ENCODE measurements around the gene ZNF483. TPM values are rescaled to one million over a fixed set of nuclear protein-coding genes. Genes with fewer than 3 reads are reported as not detected.

ZNF483 gene
- total and polyA plus RNA-seq, 9 of the 15 experiments (the other 6 are each of a cell fraction or from before 2014, with no cell fraction given) = 0.04 to 1.0 (median 0.38) TPM

DNA sequence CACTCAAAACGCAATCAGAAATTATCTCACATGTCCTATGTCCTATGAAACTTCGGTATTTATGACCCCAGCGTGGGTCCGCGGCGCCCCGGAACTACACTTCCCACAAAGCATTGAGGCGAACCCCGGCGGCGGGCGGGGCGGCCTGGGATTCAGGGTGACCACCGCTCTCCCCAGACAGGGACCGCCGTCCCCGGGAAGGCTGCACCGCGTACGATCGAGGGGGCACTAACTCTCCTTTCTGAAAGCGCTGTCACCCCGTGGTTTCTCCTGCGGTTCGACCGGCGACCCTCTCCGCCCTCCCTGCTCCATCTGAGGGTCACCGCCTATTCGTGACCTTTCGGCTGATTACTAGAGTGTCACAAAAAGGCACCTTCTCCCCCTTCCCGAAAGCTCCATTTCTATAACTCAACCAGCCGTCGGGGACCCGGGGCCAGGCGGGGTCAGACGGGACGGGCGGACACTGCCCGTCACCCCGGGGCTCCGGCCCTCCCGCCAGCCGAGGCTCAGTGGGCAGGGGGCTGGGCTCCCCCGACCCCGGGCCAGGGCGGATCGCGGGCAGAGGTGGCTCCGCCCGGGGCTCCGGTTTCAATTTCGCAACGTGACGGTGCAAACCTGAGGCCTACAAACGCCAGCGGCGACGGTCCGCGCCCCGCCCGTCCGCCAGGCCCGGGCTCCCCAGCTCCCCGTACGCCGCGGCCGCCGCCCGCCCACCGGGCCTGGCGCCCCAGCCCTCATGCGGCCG is 42.1 kb upstream of the ZNF483 start (continued):
- TF ChIP-seq PCBP2 (IDR thresholded peaks at IDR 0.05; ENCODE audit: low read depth, low read length, poor library complexity, severe bottlenecking) = no peak
- TF ChIP-seq, protein P1, sequence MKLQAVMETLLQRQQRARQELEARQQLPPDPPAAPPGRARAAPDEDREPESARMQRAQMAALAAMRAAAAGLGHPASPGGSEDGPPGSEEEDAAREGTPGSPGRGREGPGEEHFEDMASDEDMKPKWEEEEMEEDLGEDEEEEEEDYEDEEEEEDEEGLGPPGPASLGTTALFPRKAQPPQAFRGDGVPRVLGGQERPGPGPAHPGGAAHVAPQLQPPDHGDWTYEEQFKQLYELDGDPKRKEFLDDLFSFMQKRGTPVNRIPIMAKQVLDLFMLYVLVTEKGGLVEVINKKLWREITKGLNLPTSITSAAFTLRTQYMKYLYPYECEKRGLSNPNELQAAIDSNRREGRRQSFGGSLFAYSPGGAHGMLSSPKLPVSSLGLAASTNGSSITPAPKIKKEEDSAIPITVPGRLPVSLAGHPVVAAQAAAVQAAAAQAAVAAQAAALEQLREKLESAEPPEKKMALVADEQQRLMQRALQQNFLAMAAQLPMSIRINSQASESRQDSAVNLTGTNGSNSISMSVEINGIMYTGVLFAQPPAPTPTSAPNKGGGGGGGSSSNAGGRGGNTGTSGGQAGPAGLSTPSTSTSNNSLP (IDR thresholded peaks at IDR 0.05; ENCODE audit: borderline replicate concordance, low read depth, low read length) = no peak
- TF ChIP-seq NUFIP1 (IDR thresholded peaks at IDR 0.05; ENCODE audit: partially characterized antibody) = no peak
- no peak for TF ChIP-seq TEAD2 (tag; IDR thresholded peaks at IDR 0.05)
- TF ChIP-seq, protein P2, sequence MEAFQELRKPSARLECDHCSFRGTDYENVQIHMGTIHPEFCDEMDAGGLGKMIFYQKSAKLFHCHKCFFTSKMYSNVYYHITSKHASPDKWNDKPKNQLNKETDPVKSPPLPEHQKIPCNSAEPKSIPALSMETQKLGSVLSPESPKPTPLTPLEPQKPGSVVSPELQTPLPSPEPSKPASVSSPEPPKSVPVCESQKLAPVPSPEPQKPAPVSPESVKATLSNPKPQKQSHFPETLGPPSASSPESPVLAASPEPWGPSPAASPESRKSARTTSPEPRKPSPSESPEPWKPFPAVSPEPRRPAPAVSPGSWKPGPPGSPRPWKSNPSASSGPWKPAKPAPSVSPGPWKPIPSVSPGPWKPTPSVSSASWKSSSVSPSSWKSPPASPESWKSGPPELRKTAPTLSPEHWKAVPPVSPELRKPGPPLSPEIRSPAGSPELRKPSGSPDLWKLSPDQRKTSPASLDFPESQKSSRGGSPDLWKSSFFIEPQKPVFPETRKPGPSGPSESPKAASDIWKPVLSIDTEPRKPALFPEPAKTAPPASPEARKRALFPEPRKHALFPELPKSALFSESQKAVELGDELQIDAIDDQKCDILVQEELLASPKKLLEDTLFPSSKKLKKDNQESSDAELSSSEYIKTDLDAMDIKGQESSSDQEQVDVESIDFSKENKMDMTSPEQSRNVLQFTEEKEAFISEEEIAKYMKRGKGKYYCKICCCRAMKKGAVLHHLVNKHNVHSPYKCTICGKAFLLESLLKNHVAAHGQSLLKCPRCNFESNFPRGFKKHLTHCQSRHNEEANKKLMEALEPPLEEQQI (IDR thresholded peaks at IDR 0.05) = no peak
- TF ChIP-seq, protein P3, sequence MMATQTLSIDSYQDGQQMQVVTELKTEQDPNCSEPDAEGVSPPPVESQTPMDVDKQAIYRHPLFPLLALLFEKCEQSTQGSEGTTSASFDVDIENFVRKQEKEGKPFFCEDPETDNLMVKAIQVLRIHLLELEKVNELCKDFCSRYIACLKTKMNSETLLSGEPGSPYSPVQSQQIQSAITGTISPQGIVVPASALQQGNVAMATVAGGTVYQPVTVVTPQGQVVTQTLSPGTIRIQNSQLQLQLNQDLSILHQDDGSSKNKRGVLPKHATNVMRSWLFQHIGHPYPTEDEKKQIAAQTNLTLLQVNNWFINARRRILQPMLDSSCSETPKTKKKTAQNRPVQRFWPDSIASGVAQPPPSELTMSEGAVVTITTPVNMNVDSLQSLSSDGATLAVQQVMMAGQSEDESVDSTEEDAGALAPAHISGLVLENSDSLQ (IDR thresholded peaks at IDR 0.05) = no peak
- TF ChIP-seq, protein P4, sequence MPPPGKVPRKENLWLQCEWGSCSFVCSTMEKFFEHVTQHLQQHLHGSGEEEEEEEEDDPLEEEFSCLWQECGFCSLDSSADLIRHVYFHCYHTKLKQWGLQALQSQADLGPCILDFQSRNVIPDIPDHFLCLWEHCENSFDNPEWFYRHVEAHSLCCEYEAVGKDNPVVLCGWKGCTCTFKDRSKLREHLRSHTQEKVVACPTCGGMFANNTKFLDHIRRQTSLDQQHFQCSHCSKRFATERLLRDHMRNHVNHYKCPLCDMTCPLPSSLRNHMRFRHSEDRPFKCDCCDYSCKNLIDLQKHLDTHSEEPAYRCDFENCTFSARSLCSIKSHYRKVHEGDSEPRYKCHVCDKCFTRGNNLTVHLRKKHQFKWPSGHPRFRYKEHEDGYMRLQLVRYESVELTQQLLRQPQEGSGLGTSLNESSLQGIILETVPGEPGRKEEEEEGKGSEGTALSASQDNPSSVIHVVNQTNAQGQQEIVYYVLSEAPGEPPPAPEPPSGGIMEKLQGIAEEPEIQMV (tag; conservative IDR thresholded peaks at IDR 0.05; ENCODE audit: low read depth) = no peak
- no peak for TF ChIP-seq PHTF2 (CRISPR knock-in tag; IDR thresholded peaks at IDR 0.05)
- no peak for TF ChIP-seq NFYB (IDR thresholded peaks at IDR 0.05; ENCODE audit: extremely low read depth, insufficient read length)
- TF ChIP-seq STAG1 (CRISPR knock-in tag; IDR thresholded peaks at IDR 0.05; ENCODE audit: borderline replicate concordance) = no peak
- no peak for TF ChIP-seq BHLHE40 (IDR thresholded peaks at IDR 0.05; ENCODE audit: low read length)
- TF ChIP-seq BMI1 (IDR thresholded peaks at IDR 0.05; ENCODE audit: low read length) = no peak
- TF ChIP-seq RNF2 (IDR thresholded peaks at IDR 0.05) = no peak
- peak; percentile 76 for TF ChIP-seq SP1 (CRISPR knock-in tag; IDR thresholded peaks at IDR 0.05)
- no peak for TF ChIP-seq SETDB1 (IDR thresholded peaks at IDR 0.05; ENCODE audit: low read length)
- TF ChIP-seq, protein P5, sequence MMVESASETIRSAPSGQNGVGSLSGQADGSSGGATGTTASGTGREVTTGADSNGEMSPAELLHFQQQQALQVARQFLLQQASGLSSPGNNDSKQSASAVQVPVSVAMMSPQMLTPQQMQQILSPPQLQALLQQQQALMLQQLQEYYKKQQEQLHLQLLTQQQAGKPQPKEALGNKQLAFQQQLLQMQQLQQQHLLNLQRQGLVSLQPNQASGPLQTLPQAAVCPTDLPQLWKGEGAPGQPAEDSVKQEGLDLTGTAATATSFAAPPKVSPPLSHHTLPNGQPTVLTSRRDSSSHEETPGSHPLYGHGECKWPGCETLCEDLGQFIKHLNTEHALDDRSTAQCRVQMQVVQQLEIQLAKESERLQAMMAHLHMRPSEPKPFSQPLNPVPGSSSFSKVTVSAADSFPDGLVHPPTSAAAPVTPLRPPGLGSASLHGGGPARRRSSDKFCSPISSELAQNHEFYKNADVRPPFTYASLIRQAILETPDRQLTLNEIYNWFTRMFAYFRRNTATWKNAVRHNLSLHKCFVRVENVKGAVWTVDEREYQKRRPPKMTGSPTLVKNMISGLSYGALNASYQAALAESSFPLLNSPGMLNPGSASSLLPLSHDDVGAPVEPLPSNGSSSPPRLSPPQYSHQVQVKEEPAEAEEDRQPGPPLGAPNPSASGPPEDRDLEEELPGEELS (CRISPR knock-in tag; IDR thresholded peaks at IDR 0.05; ENCODE audit: borderline replicate concordance) = no peak
- no peak for TF ChIP-seq ZNF785 (CRISPR knock-in tag; IDR thresholded peaks at IDR 0.05)
- TF ChIP-seq CHCHD3 (CRISPR knock-in tag; IDR thresholded peaks at IDR 0.05) = no peak
- no peak for TF ChIP-seq TCF3 (CRISPR knock-in tag; IDR thresholded peaks at IDR 0.05)
- TF ChIP-seq ZEB2 (IDR thresholded peaks at IDR 0.05) = no peak
- no peak for TF ChIP-seq MXI1 (IDR thresholded peaks at IDR 0.05; ENCODE audit: low read depth, low read length)

Measured in K562 (cell line).